ENCODE results near the gene SLFN5. TPM values are rescaled to one million over a fixed set of nuclear protein-coding genes. Genes with fewer than 3 reads are reported as not detected.

The SLFN5 gene
- total and polyA plus RNA-seq, 2 donors (not counting 1 experiment from before 2014, with no cell fraction given) = 101 to 170 TPM

GRCh38 chr17:35238821-35239220 lies 4.1 kb upstream of the SLFN5 start:
- Histone ChIP-seq H2AFZ (ENCODE audit: low read length) (no peak overlapping the region), H3K79me2 (ENCODE audit: control insufficient read depth, insufficient read depth, low read length) (peaks cover 8% of the 10 kb centered on the region), H3K36me3 (ENCODE audit: control insufficient read depth, insufficient read depth, low read length) (no peaks in the 10 kb centered on the region), H3K4me2 (ENCODE audit: extremely low read depth, insufficient read depth, low read length) (peak overlapping the region; percentile 13), H3K4me3 (replicated peaks in 1 of 4; ENCODE audit: control extremely low read depth in 1 of 4, insufficient read depth in 1 of 4, low read depth in 3 of 4, low read length in 4 of 4) (no peak overlapping the region), H3K4me1 (ENCODE audit: control insufficient read depth, extremely low read depth, insufficient read depth, low read length) (peaks cover 7% of the 10 kb centered on the region), H4K20me1 (ENCODE audit: control insufficient read depth, extremely low read depth, insufficient read depth, low read length) (no peaks in the 10 kb centered on the region), H3K9me3 (ENCODE audit: control insufficient read depth, insufficient read depth, low read depth, low read length) (no peaks in the 10 kb centered on the region), H3K9ac (ENCODE audit: insufficient read depth, low read length) (no peak overlapping the region), H3K27ac (ENCODE audit: insufficient read depth, low read length) (no peak overlapping the region), H3K27me3 (ENCODE audit: control insufficient read depth, insufficient read depth, low read length) (no peaks in the 10 kb centered on the region)
- peak; percentile 28 to 62 for DNase-seq (ENCODE audit: low read depth in 2 of 2)
- TF ChIP-seq, protein P1, sequence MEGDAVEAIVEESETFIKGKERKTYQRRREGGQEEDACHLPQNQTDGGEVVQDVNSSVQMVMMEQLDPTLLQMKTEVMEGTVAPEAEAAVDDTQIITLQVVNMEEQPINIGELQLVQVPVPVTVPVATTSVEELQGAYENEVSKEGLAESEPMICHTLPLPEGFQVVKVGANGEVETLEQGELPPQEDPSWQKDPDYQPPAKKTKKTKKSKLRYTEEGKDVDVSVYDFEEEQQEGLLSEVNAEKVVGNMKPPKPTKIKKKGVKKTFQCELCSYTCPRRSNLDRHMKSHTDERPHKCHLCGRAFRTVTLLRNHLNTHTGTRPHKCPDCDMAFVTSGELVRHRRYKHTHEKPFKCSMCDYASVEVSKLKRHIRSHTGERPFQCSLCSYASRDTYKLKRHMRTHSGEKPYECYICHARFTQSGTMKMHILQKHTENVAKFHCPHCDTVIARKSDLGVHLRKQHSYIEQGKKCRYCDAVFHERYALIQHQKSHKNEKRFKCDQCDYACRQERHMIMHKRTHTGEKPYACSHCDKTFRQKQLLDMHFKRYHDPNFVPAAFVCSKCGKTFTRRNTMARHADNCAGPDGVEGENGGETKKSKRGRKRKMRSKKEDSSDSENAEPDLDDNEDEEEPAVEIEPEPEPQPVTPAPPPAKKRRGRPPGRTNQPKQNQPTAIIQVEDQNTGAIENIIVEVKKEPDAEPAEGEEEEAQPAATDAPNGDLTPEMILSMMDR (conservative IDR thresholded peaks at IDR 0.05 in 1 of 2, IDR thresholded peaks at IDR 0.05 in 1 of 2; ENCODE audit: low read depth in 1 of 2, low read length in 2 of 2) = no peak
- no peak for TF ChIP-seq EZH2 (IDR thresholded peaks at IDR 0.05; ENCODE audit: low read length, missing control alignments)

GRCh38 chr17:35239823-35240222 lies 3.0 kb upstream of the SLFN5 start:
- H3K79me2 ChIP-seq (ENCODE audit: control insufficient read depth, insufficient read depth, low read length) = peaks cover 9% of the 10 kb centered on the region
- no peak for DNase-seq (ENCODE audit: low read depth in 2 of 2)
- H4K20me1 ChIP-seq (ENCODE audit: control insufficient read depth, extremely low read depth, insufficient read depth, low read length) = no peaks in the 10 kb centered on the region
- TF ChIP-seq EZH2 (IDR thresholded peaks at IDR 0.05; ENCODE audit: low read length, missing control alignments) = no peak
- TF ChIP-seq, protein P1 (conservative IDR thresholded peaks at IDR 0.05 in 1 of 2, IDR thresholded peaks at IDR 0.05 in 1 of 2; ENCODE audit: low read depth in 1 of 2, low read length in 2 of 2) = no peak
- H3K27ac ChIP-seq (ENCODE audit: insufficient read depth, low read length) = no peak overlapping the region
- H3K4me1 ChIP-seq (ENCODE audit: control insufficient read depth, extremely low read depth, insufficient read depth, low read length) = peaks cover 8% of the 10 kb centered on the region
- H3K36me3 ChIP-seq (ENCODE audit: control insufficient read depth, insufficient read depth, low read length) = no peaks in the 10 kb centered on the region
- no peaks in the 10 kb centered on the region for H3K27me3 ChIP-seq (ENCODE audit: control insufficient read depth, insufficient read depth, low read length)
- no peak overlapping the region for H3K4me2 ChIP-seq (ENCODE audit: extremely low read depth, insufficient read depth, low read length)
- H3K9ac ChIP-seq (ENCODE audit: insufficient read depth, low read length) = no peak overlapping the region
- H2AFZ ChIP-seq (ENCODE audit: low read length) = no peak overlapping the region
- no peak overlapping the region for H3K4me3 ChIP-seq (replicated peaks in 1 of 4; ENCODE audit: control extremely low read depth in 1 of 4, insufficient read depth in 1 of 4, low read depth in 3 of 4, low read length in 4 of 4)
- H3K9me3 ChIP-seq (ENCODE audit: control insufficient read depth, insufficient read depth, low read depth, low read length) = no peaks in the 10 kb centered on the region

GRCh38 chr17:35240861-35241260 lies 2.0 kb upstream of the SLFN5 start:
- Histone ChIP-seq H3K79me2 (ENCODE audit: control insufficient read depth, insufficient read depth, low read length) (peaks cover 16% of the 10 kb centered on the region), H3K27ac (ENCODE audit: insufficient read depth, low read length) (no peak overlapping the region), H3K4me2 (ENCODE audit: extremely low read depth, insufficient read depth, low read length) (no peak overlapping the region), H3K36me3 (ENCODE audit: control insufficient read depth, insufficient read depth, low read length) (no peaks in the 10 kb centered on the region), H4K20me1 (ENCODE audit: control insufficient read depth, extremely low read depth, insufficient read depth, low read length) (no peaks in the 10 kb centered on the region), H3K27me3 (ENCODE audit: control insufficient read depth, insufficient read depth, low read length) (no peaks in the 10 kb centered on the region), H2AFZ (ENCODE audit: low read length) (no peak overlapping the region), H3K9ac (ENCODE audit: insufficient read depth, low read length) (no peak overlapping the region), H3K9me3 (ENCODE audit: control insufficient read depth, insufficient read depth, low read depth, low read length) (no peaks in the 10 kb centered on the region), H3K4me1 (ENCODE audit: control insufficient read depth, extremely low read depth, insufficient read depth, low read length) (peaks cover 9% of the 10 kb centered on the region), H3K4me3 (replicated peaks in 1 of 4; ENCODE audit: control extremely low read depth in 1 of 4, insufficient read depth in 1 of 4, low read depth in 3 of 4, low read length in 4 of 4) (no peak overlapping the region)
- TF ChIP-seq EZH2 (IDR thresholded peaks at IDR 0.05; ENCODE audit: low read length, missing control alignments) = no peak
- TF ChIP-seq, protein P1 (conservative IDR thresholded peaks at IDR 0.05 in 1 of 2, IDR thresholded peaks at IDR 0.05 in 1 of 2; ENCODE audit: low read depth in 1 of 2, low read length in 2 of 2) = no peak
- DNase-seq (ENCODE audit: low read depth in 2 of 2) = no peak
